PC-3 (cell line): Measurements from ENCODE around the gene GADD45GIP1. TPM values are rescaled to one million over a fixed set of nuclear protein-coding genes. Genes with fewer than 3 reads are reported as not detected.

Experiments
- ATAC-seq: fragments of 200-7000 bp; cut with Tn5 transposase; 2 replicates; pipeline ENCODE4 v1.9.1; 2020; ENCODE audit warnings: mild to moderate bottlenecking, moderate library complexity
- BruUV-seq: library from RNA; stranded (reverse); fragments of 400-500 nt; replicated peaks from 2 replicates; lab custom pipeline; 2021; lab: Mats Ljungman, UMichigan
- CTCF ChIA-PET: fragments of 300-600 bp; sonication (Branson Sonifier 250); formaldehyde crosslinking; loops from one replicate; lab custom pipeline; 2022; ENCODE audit warnings: antibody characterized with exemption; lab: Charles Lee
- POLR2A ChIA-PET: fragments of 300-600 bp; sonication (Branson Sonifier 250); formaldehyde crosslinking; loops from one replicate; lab custom pipeline; 2022; ENCODE audit warnings: antibody characterized with exemption; ENCODE audit not compliant: unreplicated experiment; lab: Charles Lee
- DNase-seq: peaks from one replicate; pipeline ENCODE4 v3.0.0-alpha.2; 2015
- H2AFZ ChIP-seq: fragments of 300-600 bp; sonication (generic); 2 replicates; pipeline ENCODE4 v1.6.0; 2016; ENCODE audit warnings: antibody characterized with exemption, low read length
- H3F3A ChIP-seq: fragments of 300-600 bp; sonication (generic); one replicate; pipeline ENCODE4 v1.6.0; 2017; ENCODE audit warnings: antibody characterized with exemption, low read length, control low read depth, mild to moderate bottlenecking; ENCODE audit not compliant: unreplicated experiment
- H3K27ac ChIP-seq: fragments of 300-600 bp; sonication (generic); 2 replicates; pipeline ENCODE4 v1.5.1; 2016; ENCODE audit warnings: mild to moderate bottlenecking, low read length
- H3K27me3 ChIP-seq: fragments of 300-600 bp; sonication (generic); 2 replicates; pipeline ENCODE4 v1.6.1; 2016; ENCODE audit warnings: low read length, mixed read lengths
- H3K36me3 ChIP-seq: fragments of 300-600 bp; sonication (generic); 2 replicates; pipeline ENCODE4 v1.6.1; 2016; ENCODE audit warnings: low read depth, mixed run types, low read length, mixed read lengths
- H3K4me1 ChIP-seq: fragments of 300-600 bp; sonication (generic); 2 replicates; pipeline ENCODE4 v1.5.1; 2016; ENCODE audit warnings: low read length; ENCODE audit not compliant: insufficient read depth
- H3K4me2 ChIP-seq: fragments of 300-600 bp; sonication (generic); 2 replicates; pipeline ENCODE4 v1.6.0; 2016; ENCODE audit warnings: low read length
- H3K4me3 ChIP-seq: fragments of 300-600 bp; sonication (generic); 2 replicates; pipeline ENCODE4 v1.5.1; 2016; ENCODE audit warnings: mild to moderate bottlenecking, low read length, mixed read lengths
- H3K79me2 ChIP-seq: fragments of 300-600 bp; sonication (generic); 2 replicates; pipeline ENCODE4 v1.6.1; 2017; ENCODE audit warnings: low read length, mixed read lengths
- H3K9ac ChIP-seq: fragments of 300-600 bp; sonication (generic); 2 replicates; pipeline ENCODE4 v1.6.0; 2016; ENCODE audit warnings: mild to moderate bottlenecking, low read length
- H3K9me2 ChIP-seq: fragments of 300-600 bp; sonication (generic); replicated peaks from 2 replicates; pipeline ENCODE4 v1.6.1; 2016; ENCODE audit warnings: mixed run types, low read length, mixed read lengths
- H3K9me3 ChIP-seq: fragments of 300-600 bp; sonication (generic); 2 replicates; pipeline ENCODE4 v1.6.1; 2016; ENCODE audit warnings: low read length, mixed read lengths
- H4K20me1 ChIP-seq: fragments of 300-600 bp; sonication (generic); 2 replicates; pipeline ENCODE4 v1.6.1; 2016; ENCODE audit warnings: low read length, mixed read lengths
- CTCF ChIP-seq: fragments of 300-600 bp; sonication (generic); conservative IDR thresholded peaks from 2 replicates; pipeline ENCODE4 v1.5.1; 2017; ENCODE audit warnings: antibody characterized with exemption, low read depth, mild to moderate bottlenecking, low read length
- EZH2 ChIP-seq: fragments of 300-600 bp; sonication (generic); IDR thresholded peaks from one replicate; pipeline ENCODE4 v1.6.1; 2017; ENCODE audit warnings: antibody characterized with exemption, mild to moderate bottlenecking, low read length; ENCODE audit not compliant: unreplicated experiment
- EZH2phosphoT487 ChIP-seq: fragments of 300-600 bp; sonication (generic); IDR thresholded peaks from 2 replicates; pipeline ENCODE4 v1.6.1; 2018; ENCODE audit warnings: mild to moderate bottlenecking, antibody characterized with exemption, low read length, borderline replicate concordance
- intact Hi-C: fragments of 100-400 bp; cut with micrococcal nuclease; formaldehyde crosslinking; loops from 2 replicates; pipeline ENCODE4 v1.9.0; 2023
- total RNA-seq: library from RNA; depleted of rRNA; stranded (reverse); fragments of >200 nt; gene quantifications from 2 replicates; pipeline ENCODE4 v1.2.3, GENCODE V29; 2014

GADD45GIP1 gene
- total RNA-seq, 1 experiment from 2014 or later, result 219 TPM

GRCh38 chr19:12933287-12934072 lies 23.5 kb downstream of the GADD45GIP1 start, which contains the start of gene FARSA:
Gene FARSA (minus strand): TSS chr19:12933711. CDS start chr19:12933696, 15 bp downstream.
- Histone ChIP-seq H3K27ac (peak within 1 kb of the TSS; percentile 58), H4K20me1 (0 out of 2 replicates have a peak, but pooled peaks cover 4% of the 10 kb centered on the region), H3K9ac (peak within 1 kb of the TSS; percentile 96), H3F3A (no peaks in the 10 kb centered on the region), H2AFZ (peak within 1 kb of the TSS; percentile 98), H3K4me2 (peak within 1 kb of the TSS; percentile 84), H3K27me3 (no peaks in the 10 kb centered on the region), H3K9me3 (no peaks in the 10 kb centered on the region), H3K9me2 (no peaks in the 10 kb centered on the region), H3K36me3 (peaks cover 28% of the 10 kb centered on the region), H3K4me1 (peaks cover 23% of the 10 kb centered on the region), H3K79me2 (peaks cover 47% of the 10 kb centered on the region), H3K4me3 (peak within 1 kb of the TSS; percentile 96)
- ChIA-PET CTCF (no interaction called here), POLR2A (interaction anchor here (0.5 to 0.6 kb wide), 2 partner anchors 143 to 216 kb away, joined by 3 to 13 read pairs; no protein-coding TSS in a partner anchor)
- intact Hi-C loops, result no loop called here
- peak; percentile 66 for ATAC-seq
- DNase-seq, result peak; percentile 95
- TSS peak; percentile 67 for BruUV-seq
- TF ChIP-seq EZH2phosphoT487 (no peak), CTCF (no peak), EZH2 (no peak)

GRCh38 chr19:12932392-12933286 lies 24.4 kb downstream of the GADD45GIP1 start:
- Histone ChIP-seq H4K20me1 (0 out of 2 replicates have a peak, but pooled peaks cover 4% of the 10 kb centered on the region), H3K27me3 (no peaks in the 10 kb centered on the region), H3K9ac (peak overlapping the region; percentile 96), H3K4me2 (peak overlapping the region; percentile 84), H3K4me1 (peaks cover 18% of the 10 kb centered on the region), H3K79me2 (peaks cover 46% of the 10 kb centered on the region), H3K4me3 (peak overlapping the region; percentile 96), H3K9me3 (no peaks in the 10 kb centered on the region), H3K27ac (peak overlapping the region; percentile 58), H3K36me3 (peaks cover 34% of the 10 kb centered on the region), H3F3A (no peaks in the 10 kb centered on the region), H2AFZ (peak overlapping the region; percentile 98), H3K9me2 (no peaks in the 10 kb centered on the region)
- CTCF ChIA-PET, result no interaction called here
- POLR2A ChIA-PET, result interaction anchor here (0.5 to 0.6 kb wide), 2 partner anchors 142 to 217 kb away, joined by 3 to 13 read pairs; no protein-coding TSS in a partner anchor
- ATAC-seq (peak; percentile 3), DNase-seq (peak; percentile 22)
- intact Hi-C loops, result no loop called here
- TF ChIP-seq CTCF (no peak), EZH2phosphoT487 (no peak), EZH2 (no peak)
- no TSS peak for BruUV-seq
